ENCODE data around the gene CYS1.

Gene CYS1

DNA sequence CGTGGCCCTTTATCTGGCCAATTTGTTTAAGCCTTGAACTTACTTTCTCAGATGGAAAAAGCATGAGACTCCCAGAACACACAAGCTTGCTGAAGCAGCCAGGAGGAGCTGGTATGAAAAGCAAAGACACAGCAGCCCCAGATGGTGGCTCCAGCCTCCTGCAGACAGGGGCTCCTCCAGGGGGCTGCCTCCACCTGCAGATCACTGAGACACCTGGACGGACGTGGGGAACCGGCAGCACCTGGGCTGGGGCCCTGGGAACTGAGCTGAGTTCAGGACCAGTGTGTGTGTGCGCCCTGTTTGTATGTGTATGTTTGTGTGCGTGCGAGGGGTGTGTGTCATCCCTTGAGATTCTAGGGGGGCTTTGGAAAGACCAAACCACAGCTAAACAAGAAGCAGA, 8.6 kb downstream of the CYS1 start:
- no peak for DNase-seq

DNA sequence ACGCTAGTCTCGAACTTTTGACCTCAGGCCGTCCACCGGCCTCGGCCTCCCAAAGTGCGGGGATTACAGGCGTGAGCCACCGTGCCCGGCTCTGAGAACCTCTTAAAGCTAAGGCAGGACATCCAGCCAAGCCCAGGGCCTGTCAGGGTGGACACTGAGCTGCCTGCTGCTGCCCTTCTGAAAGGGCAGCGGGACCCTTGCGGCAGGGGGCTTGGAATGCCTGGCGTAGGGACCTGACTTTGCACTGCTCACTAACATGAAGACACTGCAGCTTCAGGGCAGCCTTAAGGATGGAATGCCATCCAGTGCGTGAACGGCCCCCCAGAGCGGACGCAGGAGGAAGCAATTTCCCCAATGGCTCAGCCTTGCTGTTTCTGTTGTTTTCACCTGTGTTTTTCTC, 9.0 kb downstream of the CYS1 start:
- no peak for DNase-seq

DNA sequence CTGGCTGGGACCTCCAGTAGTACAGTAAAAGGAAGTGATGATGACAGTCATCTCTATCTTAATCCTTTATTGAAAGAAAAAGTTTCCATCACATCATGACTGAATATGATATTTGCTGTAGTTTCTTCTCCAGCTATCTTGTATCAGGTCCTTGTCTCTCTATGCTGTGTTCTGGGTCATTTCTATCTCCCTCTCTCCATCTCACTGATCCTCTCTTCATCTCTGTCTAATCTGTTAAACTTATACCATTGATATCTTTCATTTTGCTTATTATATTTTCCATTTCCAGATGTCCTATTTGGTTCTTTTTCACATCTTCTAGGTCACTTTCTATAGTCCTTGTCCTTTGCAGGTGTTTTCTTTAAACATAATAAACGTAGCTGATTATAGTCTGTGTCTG, 12.3 kb downstream of the CYS1 start:
- no peak for DNase-seq

DNA sequence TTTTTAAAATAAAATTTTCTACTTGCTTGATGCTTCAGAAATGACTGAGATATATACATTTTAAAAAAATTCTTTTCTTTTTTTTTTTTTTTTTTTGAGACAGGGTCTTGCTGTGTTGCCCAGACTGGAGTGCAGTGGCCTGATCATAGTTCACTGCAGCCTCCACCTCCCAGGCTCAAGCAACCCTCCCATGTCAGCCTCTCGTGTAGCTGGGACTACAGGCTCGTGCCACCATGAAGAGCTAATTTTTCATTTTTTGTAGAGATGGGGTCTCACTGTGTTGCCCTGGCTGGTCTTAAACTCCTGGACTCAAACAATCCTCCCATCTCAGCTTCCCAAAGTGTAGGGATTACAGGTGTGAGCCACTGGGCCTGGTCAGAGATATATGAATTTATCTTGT, 12.9 kb downstream of the CYS1 start:
- no peak for DNase-seq

DNA sequence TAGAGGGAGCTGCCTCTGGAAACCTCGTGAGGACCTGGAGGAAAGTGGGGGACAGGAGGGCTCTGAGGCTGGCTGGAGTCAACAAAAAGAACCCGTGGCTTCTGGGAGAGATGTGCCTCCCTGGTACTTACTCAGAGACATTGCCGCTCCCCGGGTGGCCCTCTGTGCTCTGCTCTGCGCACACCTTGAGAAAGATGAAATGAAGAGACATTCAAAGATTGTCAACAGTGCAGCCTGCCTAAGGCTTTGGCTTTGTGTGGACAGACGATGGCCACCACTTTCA, 14.5 kb downstream of the CYS1 start:
- DNase-seq = no peak

DNA sequence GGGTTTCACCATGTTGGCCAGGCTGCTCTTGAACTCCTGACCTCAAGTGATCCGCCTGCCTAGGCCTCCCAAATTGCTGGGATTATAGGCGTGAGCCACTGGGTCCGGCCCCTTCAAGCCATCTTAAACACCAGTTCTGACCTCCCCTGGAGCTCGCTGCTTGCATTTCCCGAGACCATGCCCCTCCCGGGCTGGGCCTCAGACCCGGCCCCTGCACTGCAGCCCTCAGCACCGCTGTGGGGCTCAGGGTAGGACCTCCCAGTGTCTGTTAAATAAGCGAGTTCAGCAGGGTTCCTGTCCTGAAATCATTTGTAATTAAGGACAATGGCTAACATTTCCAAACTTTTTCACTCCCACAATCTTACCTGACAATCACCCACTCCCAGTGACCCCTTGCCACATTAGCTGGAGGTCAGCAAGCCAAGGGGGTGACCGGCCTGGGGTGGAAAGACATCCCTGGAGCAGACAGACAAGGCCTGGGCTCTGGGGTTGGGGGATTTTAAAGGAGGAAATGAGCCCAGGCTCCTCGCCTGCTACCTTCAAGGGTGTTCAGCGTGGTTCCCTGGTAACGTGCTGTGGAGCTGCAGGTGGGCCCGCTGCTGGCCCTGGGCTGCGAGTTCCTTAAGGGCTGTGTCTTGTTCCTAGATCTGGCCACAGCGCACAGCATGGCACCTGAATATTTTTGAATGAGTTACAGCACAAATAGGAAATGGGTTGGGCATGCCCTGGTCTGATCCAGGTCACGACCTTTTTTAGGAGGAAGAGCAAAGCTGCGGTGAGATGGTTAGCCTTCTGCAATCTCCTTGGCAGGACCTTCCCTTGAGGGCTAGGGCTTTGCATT, 15.1 kb downstream of the CYS1 start:
- no peak for DNase-seq

DNA sequence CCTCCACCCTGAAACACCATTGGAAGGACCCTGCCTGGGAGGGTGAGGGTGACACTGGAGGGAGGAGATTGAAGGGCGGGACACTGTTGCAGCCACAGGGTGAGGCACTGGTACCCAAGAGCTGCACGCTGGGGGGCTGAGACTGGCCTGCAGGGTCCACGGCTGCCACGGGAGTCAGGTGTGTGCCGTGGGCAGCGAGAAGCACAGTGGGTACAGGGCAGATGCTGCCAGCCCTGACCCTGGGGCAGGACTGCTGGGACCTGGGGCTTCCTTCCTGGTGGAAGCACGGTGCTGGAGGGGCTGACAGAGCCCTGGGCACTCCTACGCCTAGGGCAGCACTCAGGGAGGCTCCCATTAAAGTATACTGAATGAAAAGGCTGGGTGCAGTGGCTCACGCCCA, 16.6 kb downstream of the CYS1 start:
- DNase-seq = no peak

DNA sequence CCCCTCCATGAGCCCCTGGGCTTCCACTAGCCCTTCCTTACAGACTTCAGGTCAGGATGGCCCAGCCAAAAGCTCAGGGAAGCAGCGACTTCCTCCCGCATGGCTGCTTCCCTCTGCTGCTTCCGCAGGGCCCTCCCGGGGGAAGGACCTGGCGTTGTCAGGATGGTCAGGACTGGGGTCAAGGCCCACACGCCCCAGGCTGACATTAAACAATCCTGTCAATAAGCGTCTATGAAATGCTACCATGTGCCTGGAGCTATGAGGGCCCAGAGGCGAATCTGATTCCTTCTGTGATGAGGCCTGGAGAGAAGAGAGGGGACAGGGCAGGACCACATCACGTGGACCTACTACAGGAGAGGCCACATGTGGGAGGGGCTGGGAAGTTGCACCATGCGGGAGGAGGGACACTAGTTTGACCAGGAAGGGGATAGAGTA, 17.3 kb downstream of the CYS1 start:
- no peak for DNase-seq

DNA sequence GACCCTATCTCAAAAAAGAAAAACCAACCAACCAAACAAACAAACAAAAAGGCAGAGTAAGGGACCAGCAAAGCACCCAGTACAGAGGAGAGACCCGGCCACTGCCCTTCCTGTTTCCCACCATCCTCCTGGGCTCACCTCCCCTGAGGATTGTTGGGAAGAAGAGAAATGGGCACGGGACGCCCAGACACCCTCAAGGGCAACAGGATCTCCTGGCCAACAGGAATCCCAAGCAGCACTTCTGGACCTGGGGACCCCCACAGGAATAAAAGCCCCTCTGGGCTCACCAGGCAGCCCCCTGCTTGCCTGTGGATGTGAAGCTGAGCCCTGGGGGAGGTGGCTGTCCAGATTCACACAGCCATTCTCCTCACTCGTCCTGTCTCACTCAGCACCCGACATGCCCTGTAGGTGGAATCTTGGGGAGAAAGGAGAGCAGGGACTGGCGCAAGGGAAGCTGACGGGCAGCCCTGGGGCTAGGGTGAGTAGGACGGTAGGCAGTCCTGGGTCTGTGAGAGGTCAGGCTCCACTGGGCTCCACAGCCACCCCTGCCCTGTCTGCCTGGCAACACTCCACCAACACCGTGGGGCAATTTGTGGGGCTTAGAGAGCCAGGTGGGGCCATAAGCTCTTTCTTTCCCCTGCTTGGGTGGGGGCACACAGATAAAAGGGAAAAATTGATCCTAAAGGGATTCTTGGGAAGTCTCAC, 18.8 kb downstream of the CYS1 start:
- DNase-seq = no peak

DNA sequence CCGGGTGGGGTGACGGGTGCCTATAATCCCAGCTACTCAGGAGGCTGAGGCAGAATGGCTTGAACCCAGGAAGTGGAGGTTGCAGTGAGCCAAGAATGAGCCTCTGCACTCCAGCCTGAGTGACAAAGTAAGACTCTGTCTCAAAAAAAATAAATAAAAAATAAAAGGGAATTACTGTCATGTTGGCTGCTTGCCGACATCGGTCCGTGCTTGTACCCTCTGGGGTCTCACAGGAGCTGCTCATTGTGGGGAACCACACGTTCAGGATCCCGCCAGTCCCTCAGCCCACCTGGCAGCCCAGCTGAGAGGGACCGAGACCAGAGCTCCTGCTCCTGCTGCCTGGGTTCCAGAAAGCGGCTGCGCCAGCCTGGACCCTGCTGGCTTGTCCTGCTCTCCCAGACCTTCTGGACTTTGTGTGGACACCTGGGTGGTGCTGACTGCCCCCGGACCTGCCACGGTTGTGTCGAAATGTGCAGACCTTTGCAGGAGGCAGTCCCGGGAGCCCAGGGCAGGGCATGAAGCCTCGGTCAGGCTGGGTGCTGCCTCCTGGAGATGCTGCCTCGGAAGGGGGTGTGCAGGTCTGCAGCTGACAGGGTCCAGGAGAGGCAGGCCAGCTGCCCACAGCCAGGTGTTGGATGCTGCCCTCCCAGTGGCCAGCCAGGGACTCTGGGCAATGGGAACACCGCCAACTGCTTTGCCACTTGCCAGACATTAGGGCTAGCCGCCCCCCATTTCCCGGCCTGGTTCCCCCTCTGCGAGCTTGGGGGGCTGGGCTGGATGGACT, 20.5 kb downstream of the CYS1 start:
- no peak for DNase-seq

DNA sequence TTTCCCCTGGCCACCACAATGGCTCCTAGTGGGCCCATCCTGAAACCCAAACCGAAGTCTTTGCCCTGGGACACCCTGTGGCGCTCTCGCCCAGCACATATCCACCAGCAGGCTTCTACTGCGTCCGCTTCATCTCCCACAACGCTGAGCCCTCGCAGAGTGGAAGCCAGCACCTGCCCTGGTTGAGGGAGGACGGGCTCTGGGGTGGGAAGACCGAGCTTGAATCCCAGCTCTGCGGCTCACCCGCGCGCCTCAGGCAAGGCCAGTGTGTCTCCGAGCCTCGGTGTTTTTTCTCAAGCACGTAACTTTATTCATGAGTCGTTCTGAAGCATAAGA, 21.2 kb downstream of the CYS1 start:
- no peak for DNase-seq

DNA sequence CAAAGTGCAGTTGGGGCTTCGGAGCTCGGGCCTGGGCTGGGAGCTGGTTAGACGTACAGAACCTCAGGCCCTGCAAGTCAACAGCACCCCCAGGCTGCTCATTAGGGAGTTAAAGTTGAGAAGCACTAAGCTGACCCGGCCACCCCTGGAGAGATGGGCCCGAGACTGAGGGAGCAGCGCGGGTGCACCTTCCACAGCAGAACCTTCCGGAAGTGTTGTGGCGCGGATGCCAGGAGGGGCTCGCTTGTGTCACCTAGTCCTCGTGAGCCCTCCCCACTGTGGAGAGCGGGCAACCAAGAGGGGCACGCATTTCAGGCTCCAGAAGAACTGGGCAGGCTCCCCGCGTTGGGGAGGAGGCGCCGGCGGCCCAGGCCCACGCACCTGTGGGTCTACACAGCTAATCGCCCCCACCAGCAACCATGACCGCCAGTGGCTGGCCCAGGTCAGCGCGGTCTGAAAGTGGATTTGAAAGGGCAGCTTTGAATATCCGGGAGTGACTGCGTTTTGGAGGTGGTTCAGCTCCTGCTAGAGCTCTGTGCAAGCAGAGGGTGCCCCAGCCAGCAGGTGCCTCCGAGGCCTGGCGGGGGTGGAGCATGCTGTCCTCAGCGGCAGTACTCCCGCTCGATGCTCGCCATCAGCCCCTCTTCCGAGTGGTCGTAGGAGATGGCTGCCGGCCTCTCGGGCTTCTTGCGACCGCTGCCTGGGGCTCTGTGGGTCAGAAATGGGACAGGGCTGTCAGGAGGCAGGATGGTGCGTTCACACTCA, 21.8 kb downstream of the CYS1 start:
- DNase-seq = no peak

DNA sequence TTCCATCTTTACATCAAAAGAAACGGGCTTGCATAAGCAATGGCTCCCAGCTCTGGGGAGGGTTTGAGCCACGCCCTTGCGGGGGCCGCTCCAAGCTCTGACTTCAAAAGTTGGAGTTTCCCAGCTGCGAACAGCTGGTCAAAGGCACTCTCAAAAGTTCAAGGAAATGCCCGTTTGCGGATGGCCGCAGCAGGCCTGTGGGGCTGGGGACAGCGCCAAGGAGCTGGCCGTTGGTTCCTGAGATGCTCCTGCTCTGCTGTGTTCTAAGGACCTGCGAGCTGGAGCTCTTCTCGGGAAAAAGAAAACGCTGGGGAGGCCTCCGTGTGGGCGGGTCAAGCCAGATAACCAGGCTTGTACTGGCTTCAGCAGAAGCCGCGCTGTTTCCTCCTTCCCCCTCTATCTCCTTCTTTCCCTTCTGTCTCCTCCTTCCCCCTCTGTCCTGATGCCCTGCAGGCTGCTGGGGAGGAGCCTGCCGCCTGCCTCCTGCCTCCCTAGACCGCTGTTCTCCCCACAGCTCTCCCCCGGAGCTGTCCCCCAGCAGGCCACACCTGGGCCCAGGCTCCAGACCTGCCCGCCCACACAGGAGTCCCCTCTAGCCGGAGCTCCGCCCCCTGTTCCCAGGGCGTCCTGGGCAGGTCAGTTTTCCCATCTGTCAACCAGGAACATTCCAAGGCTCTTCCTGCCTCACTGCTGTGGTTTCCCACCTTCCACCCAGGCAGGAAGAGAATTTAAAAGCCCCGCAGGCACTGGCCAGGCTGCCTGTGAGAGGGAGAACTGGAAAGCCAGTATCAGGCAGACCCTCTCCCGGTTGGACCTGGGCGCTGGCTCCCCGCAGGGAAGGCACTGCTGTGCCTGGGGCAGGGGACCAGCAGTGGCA, 22.7 kb downstream of the CYS1 start:
- no peak for DNase-seq

DNA sequence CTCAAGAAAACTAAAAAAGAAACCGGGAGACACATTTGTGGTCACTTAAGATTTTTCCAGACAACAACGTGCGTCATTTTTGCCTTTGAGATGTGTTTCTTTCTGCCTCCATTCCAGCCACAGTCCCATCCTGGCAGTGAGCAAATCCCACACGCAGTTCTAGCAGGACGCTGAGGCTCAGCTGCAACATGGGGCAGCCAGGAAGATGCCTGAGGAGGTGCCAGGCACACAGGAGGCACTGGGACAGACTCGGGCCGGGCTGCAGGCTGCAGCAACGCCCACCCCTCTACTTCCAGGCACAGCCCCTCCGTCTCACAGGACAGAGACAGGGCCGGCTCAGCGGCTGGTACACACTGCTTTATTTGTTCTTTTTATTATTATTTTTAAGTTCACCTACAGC, 23.8 kb downstream of the CYS1 start:
- DNase-seq = no peak

DNA sequence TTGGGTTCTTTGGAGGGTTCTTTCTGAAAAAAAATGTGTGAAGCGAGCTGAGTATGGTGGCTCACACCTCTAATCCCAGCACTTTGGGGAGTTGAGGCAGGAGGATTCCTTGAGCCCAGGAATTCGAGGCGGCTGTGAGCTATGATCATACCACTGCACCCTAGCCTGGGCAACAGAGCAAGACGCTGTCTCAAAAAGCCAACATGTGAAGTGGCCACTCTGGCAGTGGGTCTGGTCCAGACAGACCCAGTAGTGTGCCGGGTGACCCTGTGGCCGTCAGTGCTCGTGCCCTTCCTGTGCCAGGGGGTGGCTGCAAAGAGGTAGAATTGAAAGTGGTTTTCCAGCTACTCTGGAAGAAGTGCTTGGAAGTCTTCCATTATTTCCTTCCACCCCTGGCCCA, 25.2 kb downstream of the CYS1 start:
- no peak for DNase-seq

DNA sequence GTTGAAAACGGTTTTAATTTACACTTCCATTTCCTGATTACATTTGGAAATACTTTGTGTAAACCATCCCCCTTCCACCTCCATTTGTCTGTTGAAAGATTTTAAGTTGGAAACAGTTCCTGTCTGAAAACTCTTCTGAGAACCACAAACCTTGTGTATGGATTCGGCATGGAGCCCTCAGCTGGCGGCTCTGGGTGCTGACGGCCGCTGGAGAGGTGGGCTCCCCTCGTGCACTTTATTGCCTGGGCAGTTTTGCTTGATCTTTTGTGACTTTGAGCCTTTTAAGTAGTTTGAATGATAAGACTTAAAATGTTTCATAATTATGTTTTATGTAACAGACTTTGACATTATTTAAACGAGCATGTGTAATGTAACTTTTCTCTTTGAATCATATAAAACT, 25.8 kb downstream of the CYS1 start:
- DNase-seq = no peak

DNA sequence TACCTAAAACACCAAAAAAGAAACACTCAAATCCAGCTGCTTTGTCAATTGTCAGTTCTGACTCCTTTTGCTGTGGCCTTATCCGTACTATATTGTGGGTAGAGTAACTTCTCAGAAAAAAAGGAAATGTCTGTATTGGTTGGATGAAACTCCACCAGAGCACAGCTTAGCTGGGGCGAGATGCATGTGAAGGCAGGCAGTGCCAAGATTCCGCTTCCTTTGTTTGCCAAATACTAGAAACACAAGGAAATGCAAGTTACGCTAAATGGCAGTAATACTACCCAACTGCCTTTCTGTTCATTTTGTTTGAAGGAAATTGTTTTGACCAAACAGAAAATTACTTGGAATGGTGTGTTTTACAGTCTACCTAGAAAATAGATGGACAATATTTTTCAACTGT, 26.9 kb downstream of the CYS1 start:
- DNase-seq = no peak

DNA sequence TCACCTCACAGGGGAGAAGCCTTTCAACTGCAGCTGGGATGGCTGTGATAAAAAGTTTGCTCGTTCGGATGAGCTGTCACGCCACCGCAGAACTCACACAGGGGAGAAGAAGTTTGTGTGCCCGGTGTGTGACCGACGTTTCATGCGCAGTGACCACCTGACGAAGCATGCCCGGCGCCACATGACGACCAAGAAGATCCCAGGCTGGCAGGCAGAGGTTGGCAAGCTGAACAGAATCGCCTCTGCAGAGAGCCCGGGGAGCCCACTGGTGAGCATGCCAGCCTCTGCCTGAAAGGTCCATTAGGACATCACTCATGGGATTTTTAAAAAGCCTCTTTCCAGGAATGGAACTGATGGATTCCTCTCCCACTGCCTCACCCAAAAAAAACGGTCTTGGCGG, 28.0 kb downstream of the CYS1 start:
- no peak for DNase-seq

DNA sequence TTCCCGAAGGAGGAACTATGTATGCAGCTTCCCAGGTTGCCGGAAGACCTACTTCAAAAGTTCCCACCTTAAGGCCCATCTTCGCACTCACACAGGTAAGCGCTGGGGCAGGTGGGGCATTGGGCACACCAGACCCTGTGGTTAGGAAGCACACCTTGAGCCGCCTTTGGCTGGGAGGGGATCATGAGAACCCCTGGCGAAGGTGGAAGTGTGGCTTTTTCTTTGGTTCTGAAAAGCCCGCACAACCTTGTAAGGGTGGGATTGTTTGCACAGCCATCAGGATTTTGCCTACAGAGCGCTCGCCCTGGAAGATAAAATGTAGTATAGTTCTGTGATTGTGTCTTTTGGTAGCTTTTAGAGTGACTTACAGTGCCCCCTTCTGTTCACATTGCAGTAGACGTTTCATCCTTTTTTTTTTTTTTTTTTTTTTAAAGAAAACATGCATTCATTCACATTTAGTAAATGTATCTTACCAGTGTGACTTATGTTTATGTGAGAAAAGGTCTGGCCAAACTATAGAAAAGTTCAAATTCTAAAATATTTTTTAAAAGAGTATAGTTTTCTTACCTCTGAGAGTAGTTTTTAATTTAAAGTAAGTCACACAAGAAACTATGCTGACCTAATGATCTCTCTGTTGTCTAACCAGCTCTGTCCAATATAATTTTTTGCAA, 31.6 kb downstream of the CYS1 start:
- peak; percentile 29 for DNase-seq

DNA sequence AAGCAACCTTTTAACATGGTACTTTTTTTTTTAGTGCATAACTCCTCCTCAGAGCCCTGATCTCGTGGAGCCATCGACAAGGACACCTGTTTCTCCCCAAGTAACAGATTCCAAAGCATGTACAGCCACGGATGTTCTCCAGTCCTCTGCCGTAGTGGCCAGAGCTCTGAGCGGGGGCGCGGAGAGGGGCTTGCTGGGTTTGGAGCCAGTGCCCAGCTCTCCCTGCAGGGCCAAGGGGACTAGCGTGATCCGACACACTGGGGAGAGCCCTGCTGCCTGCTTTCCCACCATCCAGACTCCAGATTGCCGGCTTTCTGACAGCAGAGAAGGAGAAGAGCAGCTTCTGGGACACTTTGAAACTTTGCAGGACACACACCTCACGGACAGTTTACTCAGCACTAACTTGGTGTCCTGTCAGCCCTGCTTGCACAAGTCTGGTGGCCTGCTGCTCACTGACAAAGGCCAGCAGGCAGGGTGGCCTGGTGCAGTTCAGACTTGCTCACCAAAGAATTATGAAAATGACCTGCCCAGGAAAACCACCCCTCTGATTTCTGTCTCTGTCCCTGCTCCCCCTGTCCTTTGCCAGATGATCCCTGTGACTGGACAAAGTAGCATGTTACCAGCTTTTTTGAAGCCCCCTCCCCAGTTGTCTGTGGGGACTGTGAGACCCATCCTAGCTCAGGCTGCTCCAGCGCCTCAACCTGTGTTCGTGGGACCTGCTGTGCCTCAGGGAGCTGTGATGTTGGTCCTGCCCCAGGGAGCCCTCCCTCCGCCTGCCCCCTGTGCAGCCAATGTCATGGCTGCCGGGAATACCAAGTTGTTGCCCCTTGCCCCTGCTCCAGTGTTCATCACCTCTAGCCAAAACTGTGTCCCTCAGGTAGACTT, 32.4 kb downstream of the CYS1 start:
- DNase-seq = no peak

DNA sequence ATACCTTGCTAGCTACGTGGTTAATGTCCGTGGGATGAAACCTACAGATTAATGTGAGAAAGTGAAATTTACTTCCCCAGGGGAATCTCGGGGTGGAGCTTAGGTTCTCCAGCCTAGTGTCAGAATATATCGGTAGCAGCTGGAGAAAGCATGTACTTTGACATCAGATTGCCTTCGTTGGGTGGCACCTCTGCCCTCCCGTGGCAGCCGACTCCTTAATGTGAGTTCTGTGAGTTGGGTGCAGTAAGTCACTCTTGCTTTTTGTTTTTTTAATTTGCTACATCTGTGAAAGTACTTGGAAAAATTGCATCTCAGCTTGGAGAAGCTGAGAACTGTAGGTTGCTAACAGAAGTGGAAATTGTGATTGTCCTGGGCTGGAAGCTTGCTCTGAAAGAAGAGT, 33.3 kb downstream of the CYS1 start:
- DNase-seq = no peak

Measured in NCI-H1092 treated with DMSO at 0.1 percent for 48 hours (cell line).